Sciatic nerve (tissue), 2 donors: ENCODE data around the gene KSR1. TPM values are rescaled to one million over a fixed set of nuclear protein-coding genes. Genes with fewer than 3 reads are reported as not detected.
A peak's percentile ranks its signal among the peaks of the same experiment; 100 is the strongest.

Experiments used
- ATAC-seq: fragments of 200-7000 bp; cut with Tn5 transposase; one replicate; pipeline ENCODE4 v1.9.1; 2020; ENCODE audit warnings: mild to moderate bottlenecking, moderate library complexity
- DNase-seq: peaks from one replicate; pipeline ENCODE4 v3.0.0-alpha.2; 2020; ENCODE audit warnings: low spot score
- intact Hi-C: fragments of 100-400 bp; cut with DNase I; formaldehyde crosslinking; loops from one replicate; pipeline ENCODE4 v1.14.2; 2022
- total RNA-seq: library from RNA; stranded (reverse); fragmentation: NEBNext Ultra II Directional; extraction: Animal tissue kit (Norgen Biotek cat#: 25700); gene quantifications from one replicate; pipeline ENCODE4 v1.2.1, GENCODE V29; 2021
- donor health status: DM: no; HTN: no; CAD: no.
- donor health status: DM: no; HTN: no; CAD: no.

KSR1 gene
- total RNA-seq, 1 donor from 2014 or later, result 82.2 TPM

DNA sequence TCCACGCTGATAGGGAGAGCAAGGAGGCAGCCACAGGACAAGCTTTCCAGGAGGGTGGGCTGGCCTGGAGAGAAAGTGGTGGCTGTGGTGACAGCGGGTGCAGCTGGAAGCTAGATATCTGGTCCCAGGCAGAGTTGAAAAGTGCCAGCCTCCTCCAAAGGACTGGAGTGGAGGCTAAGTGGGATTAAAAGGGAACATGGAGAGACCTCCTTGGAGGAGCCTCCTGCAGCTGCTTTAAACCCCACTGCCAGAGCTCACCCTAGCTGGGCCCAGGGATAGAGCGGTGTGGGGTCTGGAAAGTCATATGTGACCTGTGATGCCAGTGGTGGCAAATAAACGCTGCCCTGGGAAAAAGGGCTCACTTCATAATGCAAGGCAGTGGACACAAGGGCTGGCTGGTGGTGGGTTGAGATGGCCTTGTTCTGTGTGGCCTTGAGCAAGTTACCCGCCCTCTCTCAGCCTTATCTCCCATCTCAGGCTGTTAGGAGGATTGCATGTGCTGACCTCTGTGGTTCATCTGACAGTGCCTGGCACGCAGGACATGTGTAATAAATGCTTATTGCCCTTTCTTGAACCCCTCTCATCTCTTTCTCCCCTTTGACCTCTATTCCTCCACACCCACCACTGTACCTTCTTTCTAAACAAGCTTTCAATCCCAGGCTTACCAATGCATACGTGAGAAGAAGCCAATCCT is 113.8 kb downstream of the KSR1 start:
- DNase-seq (no peak), ATAC-seq (no peak)
- intact Hi-C loops, result no loop called here

DNA sequence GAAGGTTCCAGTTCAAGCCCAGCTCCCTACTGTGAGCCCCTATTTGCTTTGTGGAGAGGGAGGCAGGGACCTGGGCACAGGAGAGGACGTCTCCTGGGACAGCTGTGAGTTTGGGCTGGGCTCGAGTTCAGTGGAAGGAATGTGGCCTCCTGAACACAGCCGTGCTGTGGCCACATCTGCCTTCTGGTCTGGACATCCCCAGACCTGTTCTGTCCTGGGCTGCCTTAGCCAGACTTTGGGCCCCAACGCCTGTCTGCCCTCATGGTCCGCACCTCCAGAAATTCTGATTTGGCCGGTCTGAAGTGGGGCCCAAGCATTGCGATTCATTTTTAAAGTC is 114.3 kb downstream of the KSR1 start:
- intact Hi-C loops, result no loop called here
- no peak for DNase-seq
- ATAC-seq, result no peak

- intact Hi-C loops, result no loop called here
- DNase-seq (no peak), ATAC-seq (no peak)
These were observed 115.5 kb downstream of the KSR1 start for GRCh38 chr17:27571563-27572352.

GRCh38 chr17:27572665-27573064 is 116.4 kb downstream of the KSR1 start:
- intact Hi-C loops, result no loop called here
- DNase-seq (no peak), ATAC-seq (no peak)

DNA sequence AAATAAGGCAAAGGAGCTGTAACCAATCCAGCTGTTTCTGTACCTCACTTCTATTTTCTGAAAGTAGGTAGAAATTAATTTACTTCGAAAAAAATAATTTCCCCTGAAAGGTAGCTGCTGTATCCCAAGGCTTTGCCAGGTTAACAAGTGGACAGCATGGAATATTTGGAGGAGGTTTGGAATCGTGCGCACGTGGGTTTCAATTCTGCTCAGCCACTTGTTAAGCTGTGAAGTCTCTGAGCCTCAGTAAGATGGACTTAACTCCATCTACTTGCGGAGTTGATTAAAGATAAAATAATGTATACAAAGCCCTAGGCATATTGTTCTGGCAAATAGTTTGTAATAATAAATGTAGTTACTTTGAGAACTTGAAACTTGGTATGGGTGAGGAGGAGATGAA is 117.3 kb downstream of the KSR1 start:
- ATAC-seq, result no peak
- intact Hi-C loops, result no loop called here
- no peak for DNase-seq

DNA sequence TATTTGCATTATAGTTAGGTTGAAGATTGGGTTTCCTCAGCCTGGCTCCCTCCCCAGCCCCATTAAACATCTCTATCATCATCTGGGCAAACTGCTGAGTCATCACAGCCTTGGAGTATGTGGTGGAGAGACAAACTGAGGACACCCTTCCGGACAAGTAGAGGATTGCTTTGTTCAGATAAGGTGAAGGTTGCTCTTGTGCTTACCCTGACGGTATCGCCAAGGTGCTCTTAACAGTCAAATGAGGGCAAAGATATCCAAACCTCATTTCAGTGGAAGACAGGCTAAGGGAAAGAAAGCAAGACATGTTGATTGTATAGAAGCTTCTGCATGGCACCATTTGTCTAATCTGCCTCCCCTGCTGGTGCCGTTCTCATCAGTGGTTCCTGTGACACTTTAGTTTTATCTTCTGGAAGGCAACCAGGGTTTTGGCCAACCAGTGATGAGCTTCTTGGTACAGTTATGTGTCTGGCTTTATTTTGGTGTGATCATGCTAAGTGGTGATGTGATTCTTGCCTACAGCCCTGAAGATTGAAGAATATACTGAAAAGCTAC is 117.8 kb downstream of the KSR1 start:
- intact Hi-C loops, result no loop called here
- DNase-seq, result no peak
- ATAC-seq, result no peak

GRCh38 chr17:27575096-27575911 is 119.1 kb downstream of the KSR1 start:
- no peak for DNase-seq
- no peak for ATAC-seq
- intact Hi-C loops, result no loop called here

DNA sequence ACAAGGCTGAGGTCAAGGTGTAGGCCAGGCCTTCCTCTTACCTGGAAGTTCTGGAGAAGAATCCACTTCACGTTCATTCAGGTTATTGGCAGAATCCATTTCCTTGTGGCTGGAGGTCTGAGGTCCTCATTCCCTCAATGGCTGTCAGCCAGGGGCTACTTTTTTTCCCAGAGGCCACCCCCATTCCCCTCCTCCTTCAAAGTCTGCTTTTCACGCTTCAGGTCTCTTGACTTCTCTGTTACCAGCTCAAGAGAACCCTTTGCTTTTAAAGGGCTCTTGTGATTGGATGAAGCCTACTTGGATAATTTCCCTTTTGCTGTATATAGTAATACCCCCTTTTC is 119.6 kb downstream of the KSR1 start:
- ATAC-seq, result no peak
- no peak for DNase-seq
- intact Hi-C loops, result no loop called here

- intact Hi-C loops, result no loop called here
- ATAC-seq (peak; percentile 17), DNase-seq (no peak)
These were observed 120.3 kb downstream of the KSR1 start for GRCh38 chr17:27576477-27577083.

- ATAC-seq (peak; percentile 75), DNase-seq (no peak)
- intact Hi-C loops, result no loop called here
These were observed 121.0 kb downstream of the KSR1 start for GRCh38 chr17:27577121-27577761.

- no peak for DNase-seq
- ATAC-seq, result peak; percentile 75
- intact Hi-C loops, result no loop called here
These were observed 121.9 kb downstream of the KSR1 start for GRCh38 chr17:27577884-27578717.

DNA sequence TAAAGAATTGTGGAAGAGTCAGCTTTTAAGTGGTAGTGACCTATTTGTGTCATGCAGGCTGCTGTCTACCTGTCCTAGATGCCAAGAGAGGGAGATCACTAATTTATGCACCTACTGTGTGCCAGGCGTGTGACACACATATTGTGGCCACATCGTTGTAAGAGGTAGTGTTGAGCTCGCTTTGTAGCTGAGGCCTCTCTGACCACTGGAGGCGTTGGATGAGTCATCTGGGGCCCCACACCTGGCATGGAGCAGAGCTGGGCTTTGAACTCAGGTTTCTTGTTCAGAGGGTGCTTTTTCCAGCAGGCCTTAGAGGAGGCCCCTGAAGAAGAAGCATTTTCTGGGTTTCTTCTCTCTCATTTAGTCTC is 122.5 kb downstream of the KSR1 start:
- DNase-seq (no peak), ATAC-seq (no peak)
- intact Hi-C loops, result no loop called here

DNA sequence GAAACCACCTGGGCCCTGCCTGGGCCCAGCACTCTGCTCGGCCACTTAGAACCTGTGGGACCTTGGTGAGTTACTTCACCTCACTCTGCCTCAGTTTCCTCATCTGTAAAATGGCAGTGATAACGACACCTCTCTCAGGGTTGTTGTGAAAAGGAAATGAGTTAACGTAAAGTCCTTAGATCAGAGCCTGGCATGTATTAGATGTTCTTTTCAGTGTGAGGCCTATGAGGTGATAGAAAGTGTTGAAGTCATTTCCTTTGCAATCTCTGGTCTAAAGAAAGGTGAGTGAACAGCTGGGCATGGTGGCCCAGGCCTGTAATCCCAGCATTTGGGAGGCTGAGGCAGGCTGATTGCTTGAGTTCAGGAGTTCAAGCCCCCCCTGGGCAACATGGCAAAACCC is 123.1 kb downstream of the KSR1 start:
- ATAC-seq, result no peak
- no peak for DNase-seq
- intact Hi-C loops, result no loop called here

GRCh38 chr17:27579897-27580321 is 123.7 kb downstream of the KSR1 start:
- ATAC-seq, result no peak
- intact Hi-C loops, result no loop called here
- DNase-seq, result no peak

GRCh38 chr17:27581016-27581415 is 124.8 kb downstream of the KSR1 start:
- intact Hi-C loops, result no loop called here

GRCh38 chr17:27582696-27583095 is 126.4 kb downstream of the KSR1 start:
- intact Hi-C loops, result no loop called here
- DNase-seq (no peak), ATAC-seq (no peak)

More at GRCh38 chr17:27581016-27581415, 124.8 kb downstream of the KSR1 start:
- no peak for DNase-seq
- no peak for ATAC-seq

GRCh38 chr17:27585153-27585681 is 129.0 kb downstream of the KSR1 start:
- DNase-seq (no peak), ATAC-seq (no peak)
- intact Hi-C loops, result no loop called here

GRCh38 chr17:27585792-27586191 is 129.5 kb downstream of the KSR1 start:
- no peak for DNase-seq
- ATAC-seq, result no peak
- intact Hi-C loops, result no loop called here
